ENCODE results near the gene BOLA3. TPM values are rescaled to one million over a fixed set of nuclear protein-coding genes. Genes with fewer than 3 reads are reported as not detected.

Gene BOLA3
- total RNA-seq, 2 experiments from 2014 or later: 133 to 143 TPM

GRCh38 chr2:74119912-74120825 lies 27.5 kb downstream of the BOLA3 start:
- ChIA-PET CTCF (interaction anchor here (0.6 to 1.6 kb wide), 11 partner anchors 9 to 301 kb away, joined by 3 to 6 read pairs (median 3); partner anchors contain the start of genes BOLA3, C2orf81 and WDR54), POLR2A (interaction anchor here (0.7 to 1.1 kb wide), 5 partner anchors 27 to 383 kb away, joined by 3 read pairs; partner anchors contain the start of genes BOLA3 and TPRKB)

GRCh38 chr2:74119339-74119738 lies 28.4 kb downstream of the BOLA3 start:
- POLR2A ChIA-PET: no interaction called here
- CTCF ChIA-PET: interaction anchor here (1.5 kb wide), 1 partner anchor 13 kb away, joined by 4 read pairs; no protein-coding TSS in a partner anchor

- ChIA-PET POLR2A (no interaction called here), CTCF (interaction anchor here (1.4 kb wide), 1 partner anchor 9 kb away, joined by 5 read pairs; no protein-coding TSS in a partner anchor)
These were observed 36.3 kb downstream of the BOLA3 start for GRCh38 chr2:74111380-74111779.

- CTCF ChIA-PET: interaction anchor here (1.4 kb wide), 1 partner anchor 10 kb away, joined by 5 read pairs; no protein-coding TSS in a partner anchor
- POLR2A ChIA-PET: interaction anchor here (0.6 kb wide), 1 partner anchor 171 kb away, joined by 9 read pairs; no protein-coding TSS in a partner anchor
These were observed 37.2 kb downstream of the BOLA3 start for GRCh38 chr2:74110537-74110936.

- ChIA-PET CTCF (no interaction called here), POLR2A (no interaction called here)
These were observed 38.2 kb downstream of the BOLA3 start for GRCh38 chr2:74109551-74109950.

- CTCF ChIA-PET: interaction anchor here (0.9 kb wide), 1 partner anchor 13 kb away, joined by 4 read pairs; no protein-coding TSS in a partner anchor
- POLR2A ChIA-PET: interaction anchor here (0.6 kb wide), 1 partner anchor 221 kb away, joined by 3 read pairs; no protein-coding TSS in a partner anchor
These were observed 40.6 kb downstream of the BOLA3 start for GRCh38 chr2:74107071-74107470.

GRCh38 chr2:74105413-74105812 lies 42.3 kb downstream of the BOLA3 start:
- CTCF ChIA-PET: no interaction called here

GRCh38 chr2:74104839-74105238 lies 42.9 kb downstream of the BOLA3 start:
- ChIA-PET POLR2A (no interaction called here), CTCF (interaction anchor here (1.0 kb wide), 1 partner anchor 284 kb away, joined by 3 read pairs; no protein-coding TSS in a partner anchor)

More at GRCh38 chr2:74105413-74105812, 42.3 kb downstream of the BOLA3 start:
- POLR2A ChIA-PET: no interaction called here

GRCh38 chr2:74103763-74104162 lies 43.9 kb downstream of the BOLA3 start:
- CTCF ChIA-PET: interaction anchor here (0.7 to 1.1 kb wide), 4 partner anchors 58 to 283 kb away, joined by 3 read pairs; no protein-coding TSS in a partner anchor

GRCh38 chr2:74102516-74102915 lies 45.2 kb downstream of the BOLA3 start:
- POLR2A ChIA-PET: no interaction called here
- CTCF ChIA-PET: no interaction called here

More at GRCh38 chr2:74103763-74104162, 43.9 kb downstream of the BOLA3 start:
- POLR2A ChIA-PET: no interaction called here

GRCh38 chr2:74101574-74102300 lies 46.0 kb downstream of the BOLA3 start:
- ChIA-PET POLR2A (no interaction called here), CTCF (no interaction called here)

GRCh38 chr2:74100254-74101216 lies 47.2 kb downstream of the BOLA3 start:
- POLR2A ChIA-PET: interaction anchor here (0.5 kb wide), 1 partner anchor 84 kb away, joined by 4 read pairs; no protein-coding TSS in a partner anchor
- CTCF ChIA-PET: no interaction called here

GRCh38 chr2:74099835-74100234 lies 47.9 kb downstream of the BOLA3 start:
- ChIA-PET CTCF (no interaction called here), POLR2A (no interaction called here)

GRCh38 chr2:74099271-74099670 lies 48.4 kb downstream of the BOLA3 start:
- POLR2A ChIA-PET: no interaction called here
- CTCF ChIA-PET: no interaction called here

GRCh38 chr2:74097574-74097973 lies 50.1 kb downstream of the BOLA3 start:
- CTCF ChIA-PET: interaction anchor here (0.6 to 1.0 kb wide), 2 partner anchors 56 to 237 kb away, joined by 3 read pairs; no protein-coding TSS in a partner anchor
- POLR2A ChIA-PET: no interaction called here

GRCh38 chr2:74096052-74096451 lies 51.7 kb downstream of the BOLA3 start:
- ChIA-PET CTCF (no interaction called here), POLR2A (no interaction called here)

GRCh38 chr2:74095632-74096031 lies 52.1 kb downstream of the BOLA3 start:
- ChIA-PET CTCF (no interaction called here), POLR2A (no interaction called here)

- CTCF ChIA-PET: no interaction called here
- POLR2A ChIA-PET: no interaction called here
These were observed 53.4 kb downstream of the BOLA3 start for GRCh38 chr2:74094291-74094690.

- CTCF ChIA-PET: no interaction called here
- POLR2A ChIA-PET: no interaction called here
These were observed 53.9 kb downstream of the BOLA3 start for GRCh38 chr2:74093840-74094239.

Measured in activated CD8-positive, alpha-beta memory T cell treated with anti-CD3 and anti-CD28 coated beads for 36 hours (primary cell).